ENCODE measurements around the gene RBFOX2.

GRCh38 chr22:35752863-35753189 is 275.8 kb downstream of the RBFOX2 start:
- TF ChIP-seq POLR2AphosphoS5 (IDR thresholded peaks at IDR 0.05; ENCODE audit: insufficient read depth in 1 of 2, low read depth in 1 of 2): no peak
- TF ChIP-seq, protein P1, sequence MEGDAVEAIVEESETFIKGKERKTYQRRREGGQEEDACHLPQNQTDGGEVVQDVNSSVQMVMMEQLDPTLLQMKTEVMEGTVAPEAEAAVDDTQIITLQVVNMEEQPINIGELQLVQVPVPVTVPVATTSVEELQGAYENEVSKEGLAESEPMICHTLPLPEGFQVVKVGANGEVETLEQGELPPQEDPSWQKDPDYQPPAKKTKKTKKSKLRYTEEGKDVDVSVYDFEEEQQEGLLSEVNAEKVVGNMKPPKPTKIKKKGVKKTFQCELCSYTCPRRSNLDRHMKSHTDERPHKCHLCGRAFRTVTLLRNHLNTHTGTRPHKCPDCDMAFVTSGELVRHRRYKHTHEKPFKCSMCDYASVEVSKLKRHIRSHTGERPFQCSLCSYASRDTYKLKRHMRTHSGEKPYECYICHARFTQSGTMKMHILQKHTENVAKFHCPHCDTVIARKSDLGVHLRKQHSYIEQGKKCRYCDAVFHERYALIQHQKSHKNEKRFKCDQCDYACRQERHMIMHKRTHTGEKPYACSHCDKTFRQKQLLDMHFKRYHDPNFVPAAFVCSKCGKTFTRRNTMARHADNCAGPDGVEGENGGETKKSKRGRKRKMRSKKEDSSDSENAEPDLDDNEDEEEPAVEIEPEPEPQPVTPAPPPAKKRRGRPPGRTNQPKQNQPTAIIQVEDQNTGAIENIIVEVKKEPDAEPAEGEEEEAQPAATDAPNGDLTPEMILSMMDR (IDR thresholded peaks at IDR 0.05): no peak
